CD8-positive, alpha-beta memory T cell (primary cell): ENCODE results near the gene MACC1. TPM values are rescaled to one million over a fixed set of nuclear protein-coding genes. Genes with fewer than 3 reads are reported as not detected.
A peak's percentile ranks its signal among the peaks of the same experiment; 100 is the strongest.

Experiments
- CTCF ChIA-PET: fragments of 350-600 bp; sonication (Branson Sonifier 250); formaldehyde crosslinking; loops from one replicate; lab custom pipeline; 2021; ENCODE audit warnings: antibody characterized with exemption; lab: Charles Lee
- POLR2A ChIA-PET: fragments of 350-600 bp; sonication (Branson Sonifier 250); formaldehyde crosslinking; loops from one replicate; lab custom pipeline; 2021; ENCODE audit warnings: antibody characterized with exemption; lab: Charles Lee
- DNase-seq, 5 donors: peaks; one replicate each; pipeline versions ENCODE4 v3.0.0 to v3.0.0-alpha.2; 2020 to 2022; ENCODE audit warnings: mixed read lengths in 1 of 5
- H3K27ac ChIP-seq: one replicate; pipeline ENCODE4 v1.7.0; 2013; ENCODE audit warnings: low read depth, mild to moderate bottlenecking, low read length, moderate library complexity
- H3K27me3 ChIP-seq: 2 replicates; pipeline ENCODE4 v1.7.0; 2013; ENCODE audit warnings: low read length, mild to moderate bottlenecking; ENCODE audit not compliant: insufficient read depth, poor library complexity, severe bottlenecking
- H3K36me3 ChIP-seq: 2 replicates; pipeline ENCODE4 v1.7.0; 2013; ENCODE audit warnings: mild to moderate bottlenecking, low read length, moderate library complexity; ENCODE audit not compliant: insufficient read depth
- H3K4me1 ChIP-seq: 2 replicates; pipeline ENCODE4 v1.7.0; 2013; ENCODE audit warnings: mild to moderate bottlenecking, low read length, moderate library complexity; ENCODE audit not compliant: insufficient read depth
- H3K4me3 ChIP-seq: 2 replicates; pipeline ENCODE4 v1.7.0; 2013; ENCODE audit warnings: mild to moderate bottlenecking, low read length
- H3K9me3 ChIP-seq: 2 replicates; pipeline ENCODE4 v1.7.0; 2013; ENCODE audit warnings: mild to moderate bottlenecking, low read length
- H3K27ac Mint-ChIP-seq, 8 donors: one replicate each; pipeline ENCODE4 v1.8.0; 2020 to 2021; ENCODE audit warnings: mixed read lengths in 8 of 8, mild to moderate bottlenecking in 6 of 8, inconsistent platforms in 3 of 8, moderate library complexity in 3 of 8
- H3K27me3 Mint-ChIP-seq, 2 donors: one replicate each; pipeline ENCODE4 v1.8.0; 2020 to 2021; ENCODE audit warnings: mixed read lengths in 2 of 2, mild to moderate bottlenecking in 1 of 2, moderate library complexity in 1 of 2
- H3K36me3 Mint-ChIP-seq, 3 donors: one replicate each; pipeline ENCODE4 v1.8.0; 2020 to 2021; ENCODE audit warnings: mixed read lengths in 3 of 3, inconsistent platforms in 1 of 3, mild to moderate bottlenecking in 1 of 3
- H3K4me1 Mint-ChIP-seq, 3 donors: one replicate each; pipeline ENCODE4 v1.8.0; 2020 to 2021; ENCODE audit warnings: mixed read lengths in 3 of 3, inconsistent platforms in 1 of 3, mild to moderate bottlenecking in 1 of 3
- H3K4me3 Mint-ChIP-seq, 7 donors: one replicate each; pipeline ENCODE4 v1.8.0; 2020 to 2021; ENCODE audit warnings: mixed read lengths in 7 of 7, mild to moderate bottlenecking in 6 of 7, moderate library complexity in 4 of 7, inconsistent platforms in 2 of 7
- H3K9me3 Mint-ChIP-seq, 5 donors: one replicate each; pipeline ENCODE4 v1.8.0; 2020 to 2022; ENCODE audit warnings: mixed read lengths in 5 of 5, mild to moderate bottlenecking in 3 of 5, moderate library complexity in 2 of 5, inconsistent platforms in 1 of 5
- polyA plus RNA-seq: library from polyadenylated mRNA; unstranded; fragments of 300-500 nt; fragmentation: Illumina TruSeq; gene quantifications from one replicate; pipeline ENCODE4 v1.2.3, GENCODE V29; 2021
- total RNA-seq, 2 experiments: library from RNA; stranded (reverse); gene quantifications; one replicate each; pipeline ENCODE4 v1.2.3, GENCODE V29; 2021

Gene MACC1
- total and polyA plus RNA-seq, 3 experiments from 2014 or later, result 0.08 to 0.86 (median 0.37) TPM

- POLR2A ChIA-PET, result no interaction called here
- Histone ChIP-seq H3K27me3 (no peaks in the 10 kb centered on the region), H3K4me3 (no peak overlapping the region), H3K27ac (no peak overlapping the region), H3K4me1 (no peaks in the 10 kb centered on the region), H3K9me3 (no peaks in the 10 kb centered on the region), H3K36me3 (no peaks in the 10 kb centered on the region)
- peaks cover 0 to 4% (median 2%) of the 10 kb centered on the region in 5 donors for H3K9me3 Mint-ChIP-seq
- no peak overlapping the region for H3K27ac Mint-ChIP-seq
- H3K4me3 Mint-ChIP-seq, result no peak overlapping the region
- DNase-seq, result no peak
- no peaks in the 10 kb centered on the region for H3K4me1 Mint-ChIP-seq
- H3K36me3 Mint-ChIP-seq, result peaks cover 0 to 2% (median 0%) of the 10 kb centered on the region in 3 donors
- CTCF ChIA-PET, result no interaction called here
- peaks cover 0 to 2% of the 10 kb centered on the region in 2 donors for H3K27me3 Mint-ChIP-seq
Measured at GRCh38 chr7:20227291-20227795, 10.2 kb upstream of the MACC1 start.

GRCh38 chr7:20226860-20227259 lies 9.7 kb upstream of the MACC1 start:
- Histone ChIP-seq H3K36me3 (no peaks in the 10 kb centered on the region), H3K4me1 (no peaks in the 10 kb centered on the region), H3K4me3 (no peak overlapping the region), H3K27me3 (no peaks in the 10 kb centered on the region), H3K27ac (no peak overlapping the region), H3K9me3 (no peaks in the 10 kb centered on the region)
- H3K27me3 Mint-ChIP-seq, result peaks cover 0 to 2% of the 10 kb centered on the region in 2 donors
- H3K4me3 Mint-ChIP-seq, result no peak overlapping the region
- CTCF ChIA-PET, result no interaction called here
- no peak overlapping the region for H3K27ac Mint-ChIP-seq
- peaks cover 0 to 2% (median 0%) of the 10 kb centered on the region in 3 donors for H3K36me3 Mint-ChIP-seq
- DNase-seq, result no peak
- POLR2A ChIA-PET, result no interaction called here
- H3K9me3 Mint-ChIP-seq, result peaks cover 0 to 4% (median 2%) of the 10 kb centered on the region in 5 donors
- H3K4me1 Mint-ChIP-seq, result no peaks in the 10 kb centered on the region

GRCh38 chr7:20225384-20225783 lies 8.2 kb upstream of the MACC1 start:
- Mint-ChIP-seq H3K4me1 (peaks cover 0 to 4% (median 4%) of the 10 kb centered on the region in 3 donors), H3K27me3 (peaks cover 0 to 2% of the 10 kb centered on the region in 2 donors), H3K9me3 (peaks cover 0 to 4% (median 2%) of the 10 kb centered on the region in 5 donors), H3K4me3 (no peak overlapping the region), H3K36me3 (peaks cover 0 to 2% (median 0%) of the 10 kb centered on the region in 3 donors), H3K27ac (no peak overlapping the region)
- Histone ChIP-seq H3K27ac (no peak overlapping the region), H3K27me3 (no peaks in the 10 kb centered on the region), H3K4me1 (no peaks in the 10 kb centered on the region), H3K4me3 (no peak overlapping the region), H3K36me3 (no peaks in the 10 kb centered on the region), H3K9me3 (no peaks in the 10 kb centered on the region)
- DNase-seq, result no peak
- CTCF ChIA-PET, result no interaction called here
- POLR2A ChIA-PET, result no interaction called here

- Histone ChIP-seq H3K27me3 (no peaks in the 10 kb centered on the region), H3K4me1 (no peaks in the 10 kb centered on the region), H3K27ac (no peak overlapping the region), H3K9me3 (no peaks in the 10 kb centered on the region), H3K36me3 (no peaks in the 10 kb centered on the region), H3K4me3 (no peak overlapping the region)
- H3K4me1 Mint-ChIP-seq, result peaks cover 3 to 14% (median 4%) of the 10 kb centered on the region in 3 donors
- no peak for DNase-seq
- POLR2A ChIA-PET, result no interaction called here
- CTCF ChIA-PET, result no interaction called here
- no peak overlapping the region for H3K4me3 Mint-ChIP-seq
- peaks cover 0 to 4% (median 2%) of the 10 kb centered on the region in 5 donors for H3K9me3 Mint-ChIP-seq
- no peak overlapping the region for H3K27ac Mint-ChIP-seq
- peaks cover 0 to 2% of the 10 kb centered on the region in 2 donors for H3K27me3 Mint-ChIP-seq
- H3K36me3 Mint-ChIP-seq, result peaks cover 0 to 2% (median 0%) of the 10 kb centered on the region in 3 donors
Measured at GRCh38 chr7:20224025-20224424, 6.8 kb upstream of the MACC1 start.

DNA sequence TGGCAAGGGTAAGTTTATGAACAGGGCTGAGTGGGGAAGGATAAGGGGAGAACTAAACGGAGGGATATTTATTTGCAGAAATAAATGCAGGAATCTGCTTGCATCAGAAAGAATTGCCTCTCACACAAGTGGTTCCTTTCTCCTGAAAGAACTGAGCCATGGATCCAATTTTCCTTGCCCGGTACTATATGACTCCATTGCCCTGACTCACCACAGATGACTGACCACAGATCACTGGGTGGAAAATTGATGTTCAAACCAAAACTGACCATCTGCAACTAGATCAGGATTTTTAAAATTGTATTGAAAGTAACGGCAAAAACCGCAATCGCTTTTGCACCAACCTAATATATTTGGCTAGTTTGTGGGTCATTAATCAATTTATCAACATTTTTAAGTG lies 6.2 kb upstream of the MACC1 start:
- Mint-ChIP-seq H3K4me3 (no peak overlapping the region), H3K4me1 (peaks cover 3 to 18% (median 4%) of the 10 kb centered on the region in 3 donors)
- CTCF ChIA-PET, result no interaction called here

GRCh38 chr7:20222219-20222828 lies 5.1 kb upstream of the MACC1 start:
- CTCF ChIA-PET, result no interaction called here
- peaks cover 0 to 2% (median 0%) of the 10 kb centered on the region in 3 donors for H3K36me3 Mint-ChIP-seq
- H3K4me3 Mint-ChIP-seq, result no peak overlapping the region
- H3K4me1 Mint-ChIP-seq, result peaks cover 4 to 28% (median 7%) of the 10 kb centered on the region in 3 donors
- Histone ChIP-seq H3K4me3 (no peak overlapping the region), H3K36me3 (no peaks in the 10 kb centered on the region), H3K27ac (no peak overlapping the region), H3K27me3 (no peaks in the 10 kb centered on the region), H3K9me3 (no peaks in the 10 kb centered on the region), H3K4me1 (peaks cover 10% of the 10 kb centered on the region)
- H3K27ac Mint-ChIP-seq, result no peak overlapping the region
- no peak for DNase-seq
- peaks cover 0 to 4% (median 2%) of the 10 kb centered on the region in 5 donors for H3K9me3 Mint-ChIP-seq
- H3K27me3 Mint-ChIP-seq, result peaks cover 0 to 2% of the 10 kb centered on the region in 2 donors
- POLR2A ChIA-PET, result no interaction called here

More for the DNA sequence above, 6.2 kb upstream of the MACC1 start:
- POLR2A ChIA-PET, result no interaction called here
- H3K36me3 ChIP-seq, result no peaks in the 10 kb centered on the region
- H3K4me1 ChIP-seq, result no peaks in the 10 kb centered on the region
- no peak overlapping the region for H3K27ac Mint-ChIP-seq
- peaks cover 0 to 2% of the 10 kb centered on the region in 2 donors for H3K27me3 Mint-ChIP-seq
- no peak overlapping the region for H3K4me3 ChIP-seq
- no peaks in the 10 kb centered on the region for H3K9me3 ChIP-seq
- no peak overlapping the region for H3K27ac ChIP-seq
- peaks cover 0 to 4% (median 2%) of the 10 kb centered on the region in 5 donors for H3K9me3 Mint-ChIP-seq
- H3K36me3 Mint-ChIP-seq, result peaks cover 0 to 2% (median 0%) of the 10 kb centered on the region in 3 donors
- DNase-seq, result no peak
- H3K27me3 ChIP-seq, result no peaks in the 10 kb centered on the region

- no peaks in the 10 kb centered on the region for H3K9me3 ChIP-seq
- no peak for DNase-seq
- H3K4me3 Mint-ChIP-seq, result peak overlapping the region in 2 of 7 donors; percentile 20 to 24
- H3K4me1 ChIP-seq, result peaks cover 10% of the 10 kb centered on the region
- peaks cover 0 to 4% (median 1%) of the 10 kb centered on the region in 5 donors for H3K9me3 Mint-ChIP-seq
- peaks cover 0 to 2% (median 0%) of the 10 kb centered on the region in 3 donors for H3K36me3 Mint-ChIP-seq
- H3K4me3 ChIP-seq, result no peak overlapping the region
- H3K27ac Mint-ChIP-seq, result no peak overlapping the region
- H3K4me1 Mint-ChIP-seq, result peaks cover 4 to 30% (median 8%) of the 10 kb centered on the region in 3 donors
- POLR2A ChIA-PET, result no interaction called here
- H3K27me3 ChIP-seq, result no peaks in the 10 kb centered on the region
- H3K36me3 ChIP-seq, result no peaks in the 10 kb centered on the region
- peak overlapping the region; percentile 64 for H3K27ac ChIP-seq
- CTCF ChIA-PET, result no interaction called here
- peaks cover 0 to 2% of the 10 kb centered on the region in 2 donors for H3K27me3 Mint-ChIP-seq
Measured at GRCh38 chr7:20220921-20221547, 3.9 kb upstream of the MACC1 start.

DNA sequence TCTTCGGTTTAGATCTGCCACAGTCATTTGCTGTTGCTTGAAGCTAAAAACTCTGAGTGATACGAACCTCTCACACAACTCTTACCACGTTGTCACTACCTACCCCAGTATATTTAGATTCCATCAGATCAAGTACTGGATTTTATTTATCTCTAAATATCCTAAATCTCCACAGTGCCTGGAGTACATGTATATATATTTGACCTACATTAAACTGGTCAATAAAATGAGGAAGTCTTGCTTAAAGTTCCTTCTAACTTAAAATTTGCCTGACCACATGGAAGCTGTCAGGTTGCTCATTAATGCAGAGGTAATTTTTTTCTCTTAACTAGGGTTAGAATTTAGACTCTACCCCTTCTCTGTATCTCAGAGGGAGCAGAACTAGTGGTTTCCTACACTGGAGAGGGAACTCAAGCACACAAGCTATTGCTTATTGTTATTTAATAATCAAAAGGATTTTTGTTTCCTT lies 3.1 kb upstream of the MACC1 start:
- ChIA-PET POLR2A (no interaction called here), CTCF (no interaction called here)
- H3K9me3 Mint-ChIP-seq, result peaks cover 0 to 2% (median 0%) of the 10 kb centered on the region in 5 donors
- peak overlapping the region; percentile 64 for H3K27ac ChIP-seq
- peak overlapping the region in 1 of 8 donors; percentile 89 for H3K27ac Mint-ChIP-seq
- no peak overlapping the region for H3K4me3 ChIP-seq
- no peaks in the 10 kb centered on the region for H3K27me3 ChIP-seq
- peak overlapping the region in 3 of 7 donors; percentile 10 to 36 (median 36) for H3K4me3 Mint-ChIP-seq
- no peak for DNase-seq
- no peaks in the 10 kb centered on the region for H3K36me3 ChIP-seq
- peaks cover 0 to 2% of the 10 kb centered on the region in 2 donors for H3K27me3 Mint-ChIP-seq
- H3K4me1 ChIP-seq, result peaks cover 10% of the 10 kb centered on the region
- H3K36me3 Mint-ChIP-seq, result peaks cover 0 to 2% (median 0%) of the 10 kb centered on the region in 3 donors
- peaks cover 4 to 30% (median 8%) of the 10 kb centered on the region in 3 donors for H3K4me1 Mint-ChIP-seq
- H3K9me3 ChIP-seq, result no peaks in the 10 kb centered on the region
